Islet precursor cell (in vitro differentiated cells): ENCODE measurements around the gene MCM9.

ENCODE experiments used
- DNase-seq: peaks from one replicate; pipeline ENCODE4 v3.0.0-alpha.2; 2018

Gene MCM9

GRCh38 chr6:118930680-118931079 is 4.3 kb downstream of the MCM9 start:
- DNase-seq, result no peak

- DNase-seq, result no peak
Measured at GRCh38 chr6:118923035-118923434, 11.9 kb downstream of the MCM9 start.

- DNase-seq, result no peak
Measured at GRCh38 chr6:118921084-118921483, 13.9 kb downstream of the MCM9 start.

GRCh38 chr6:118918329-118918725 is 16.6 kb downstream of the MCM9 start:
- no peak for DNase-seq

- DNase-seq, result no peak
Measured at GRCh38 chr6:118917546-118918328, 17.2 kb downstream of the MCM9 start.

GRCh38 chr6:118914598-118914997 is 20.4 kb downstream of the MCM9 start:
- no peak for DNase-seq

- no peak for DNase-seq
Measured at GRCh38 chr6:118913161-118913560, 21.8 kb downstream of the MCM9 start.

- DNase-seq, result no peak
Measured at GRCh38 chr6:118912646-118913045, 22.3 kb downstream of the MCM9 start.

- no peak for DNase-seq
Measured at GRCh38 chr6:118908441-118908840, 26.5 kb downstream of the MCM9 start.

GRCh38 chr6:118905851-118906250 is 29.1 kb downstream of the MCM9 start:
- no peak for DNase-seq

- no peak for DNase-seq
Measured at GRCh38 chr6:118905084-118905483, 29.9 kb downstream of the MCM9 start.

- no peak for DNase-seq
Measured at GRCh38 chr6:118903691-118904090, 31.3 kb downstream of the MCM9 start.

GRCh38 chr6:118903138-118903537 is 31.8 kb downstream of the MCM9 start:
- no peak for DNase-seq

- no peak for DNase-seq
Measured at GRCh38 chr6:118902726-118903125, 32.2 kb downstream of the MCM9 start.

GRCh38 chr6:118899948-118900347 is 35.0 kb downstream of the MCM9 start:
- DNase-seq, result no peak

GRCh38 chr6:118897386-118897785 is 37.6 kb downstream of the MCM9 start:
- DNase-seq, result no peak

- no peak for DNase-seq
Measured at GRCh38 chr6:118896339-118897136, 38.4 kb downstream of the MCM9 start.

- DNase-seq, result no peak
Measured at GRCh38 chr6:118895859-118896258, 39.1 kb downstream of the MCM9 start.

- DNase-seq, result no peak
Measured at GRCh38 chr6:118895261-118895560, 39.7 kb downstream of the MCM9 start.

GRCh38 chr6:118894425-118895260 is 40.3 kb downstream of the MCM9 start:
- peak; percentile 73 for DNase-seq

GRCh38 chr6:118893807-118894424 is 41.0 kb downstream of the MCM9 start, which contains the start of gene ASF1A:
TSS of gene ASF1A (plus strand) at chr6:118894152. CDS start at chr6:118894414, 262 bp downstream.
- peak; percentile 99 for DNase-seq

GRCh38 chr6:118893064-118893806 is 41.7 kb downstream of the MCM9 start:
- DNase-seq, result peak; percentile 58
